DMS79 treated with DMSO at 0.1 percent for 48 hours (cell line): Measurements from ENCODE around the gene GRM8.

Experiments used
- DNase-seq: peaks from one replicate; lab custom pipeline; 2025; lab: John Stamatoyannopoulos, UW

The GRM8 gene

DNA sequence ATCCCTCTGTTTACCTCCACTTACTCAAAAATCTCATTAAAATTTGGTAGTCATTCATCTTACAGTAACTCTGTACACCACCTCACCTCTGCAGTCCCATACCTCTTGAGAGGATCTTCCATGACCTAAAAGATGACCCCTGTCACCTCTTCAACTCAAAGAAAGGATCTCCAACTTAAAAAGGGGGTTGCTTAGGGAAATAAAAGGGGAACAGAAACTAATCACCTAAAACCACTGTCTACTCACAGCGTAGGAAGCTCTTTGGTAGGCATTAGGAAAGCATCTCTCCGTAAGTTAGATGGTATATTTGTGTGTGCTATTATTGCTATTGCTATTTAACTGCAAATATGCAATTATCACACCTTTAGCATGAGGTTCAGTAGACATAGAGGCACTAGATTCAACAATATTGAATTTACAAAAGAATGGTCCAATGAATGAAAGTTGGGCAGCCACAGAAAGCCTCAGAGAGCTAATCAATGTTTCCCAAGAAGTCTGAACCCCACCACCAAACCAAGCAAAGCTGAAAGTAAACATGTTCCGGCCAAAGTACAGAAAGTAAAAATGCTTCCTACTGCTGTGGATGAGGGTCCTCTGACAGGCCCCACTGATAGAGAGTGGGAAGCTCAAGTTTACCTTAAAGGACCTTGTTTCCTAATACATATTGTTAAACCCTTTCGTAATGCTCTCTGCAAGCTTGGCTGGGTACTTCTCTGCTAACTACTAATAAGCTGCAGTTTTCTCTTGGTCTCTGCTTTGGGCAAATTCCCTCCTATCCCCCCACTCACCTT lies 105.8 kb downstream of the GRM8 start:
- DNase-seq, result no peak

DNA sequence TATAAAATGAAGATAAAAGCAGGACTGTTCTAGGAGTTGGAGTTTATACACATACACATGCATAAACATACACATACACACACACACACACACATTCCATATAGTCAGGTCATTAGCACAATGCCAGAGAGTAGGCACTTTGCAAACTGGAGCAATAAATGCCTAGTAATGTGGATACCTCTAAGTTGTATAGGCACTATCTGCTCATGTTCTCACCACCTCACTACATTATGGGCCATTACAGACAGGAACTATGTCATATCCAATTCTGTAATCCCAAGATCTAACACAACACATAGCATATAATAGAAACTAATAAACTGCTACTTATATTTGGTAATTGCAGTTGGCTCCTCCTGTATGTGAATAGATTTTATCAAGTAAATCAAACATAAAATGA lies 115.6 kb downstream of the GRM8 start:
- peak; percentile 21 for DNase-seq

DNA sequence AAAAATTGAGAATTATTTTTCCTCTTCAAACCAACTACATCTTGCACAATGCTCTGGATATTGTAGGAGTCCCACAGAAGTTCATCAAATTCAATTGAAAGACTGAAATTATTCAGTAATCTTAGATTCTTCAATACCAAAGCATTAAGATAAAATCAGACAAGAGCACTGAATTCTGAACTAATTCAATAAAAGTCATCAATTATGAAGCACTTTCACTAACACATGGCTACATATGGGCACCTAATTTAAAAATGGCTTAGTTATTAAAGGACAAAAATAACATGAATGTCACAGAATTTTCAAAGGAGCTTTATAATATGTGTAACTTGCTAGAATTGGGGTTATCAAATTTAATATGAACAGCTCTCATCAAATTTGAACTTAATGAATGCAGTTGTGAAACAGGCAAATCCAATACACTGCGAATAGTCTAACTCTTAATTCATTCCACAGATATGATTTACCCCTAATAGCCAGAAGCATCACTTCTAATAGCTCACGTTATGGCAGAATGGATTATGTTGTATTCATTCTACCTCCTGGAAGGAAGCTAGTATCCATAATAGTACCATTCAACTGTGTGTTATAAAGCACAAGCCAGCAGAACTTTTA lies 116.8 kb downstream of the GRM8 start:
- DNase-seq, result no peak

DNA sequence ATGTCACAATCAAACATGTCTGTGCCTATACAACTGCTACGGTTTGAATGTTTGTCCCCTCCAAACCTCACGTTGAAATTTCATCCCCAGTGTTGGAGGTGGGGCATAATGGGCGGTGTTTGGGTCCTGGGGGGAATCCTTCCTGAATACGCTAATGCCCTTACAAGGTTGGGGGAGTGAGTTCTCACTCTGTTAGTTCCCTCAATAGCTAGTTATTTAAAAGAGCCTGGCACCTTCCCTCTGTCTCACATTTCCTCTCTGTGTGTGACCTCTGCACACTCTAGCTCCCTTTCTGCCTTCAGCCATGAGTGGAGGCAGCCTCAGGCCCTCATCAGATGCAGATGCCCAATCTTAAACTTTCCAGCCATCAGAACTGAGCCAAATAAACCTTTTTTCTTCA lies 129.5 kb downstream of the GRM8 start:
- DNase-seq, result peak; percentile 58

DNA sequence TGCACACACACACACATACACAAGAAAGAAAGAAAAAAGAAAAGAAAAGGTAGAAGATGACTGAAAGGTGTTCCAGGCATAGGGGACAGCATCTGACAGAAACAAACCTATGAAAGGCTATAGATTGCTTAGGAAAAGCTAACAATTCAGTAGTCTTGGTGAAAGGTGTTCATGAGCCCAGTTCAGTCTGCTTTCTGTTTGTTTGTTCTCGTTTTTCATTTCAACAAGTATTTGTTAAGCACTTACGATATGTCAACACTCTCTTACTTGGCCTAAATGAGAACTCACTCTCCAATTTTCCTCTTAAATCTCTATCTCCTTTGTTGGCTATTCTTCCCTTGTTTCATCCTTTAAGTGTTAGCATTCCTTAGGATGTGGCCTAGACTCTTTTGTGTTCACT lies 133.2 kb downstream of the GRM8 start:
- DNase-seq, result peak; percentile 97

DNA sequence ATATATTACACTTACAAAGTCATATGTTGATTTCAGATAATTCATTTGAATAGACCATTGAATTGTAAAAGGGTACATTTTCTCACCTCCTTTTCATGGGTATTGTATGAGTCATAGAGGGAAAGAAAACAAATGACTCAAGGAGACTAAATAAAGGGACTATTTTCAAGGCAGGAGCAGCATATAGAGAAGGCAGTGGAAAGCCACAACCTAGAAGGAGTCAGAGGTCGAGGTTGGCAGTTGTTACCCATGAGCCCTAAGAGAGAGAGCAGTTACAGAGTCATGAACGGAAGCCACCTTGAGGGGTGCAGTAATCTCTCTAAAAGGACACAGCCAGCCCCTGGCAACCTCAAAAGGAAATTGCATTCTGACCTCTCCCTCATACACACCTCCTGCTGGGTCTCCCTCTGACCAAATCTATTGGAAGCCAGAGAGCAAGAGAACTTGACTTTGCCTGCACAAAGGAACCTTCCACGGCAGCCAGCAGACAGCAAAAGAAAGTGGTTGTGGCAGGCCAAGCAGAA lies 137.9 kb downstream of the GRM8 start:
- DNase-seq, result no peak

DNA sequence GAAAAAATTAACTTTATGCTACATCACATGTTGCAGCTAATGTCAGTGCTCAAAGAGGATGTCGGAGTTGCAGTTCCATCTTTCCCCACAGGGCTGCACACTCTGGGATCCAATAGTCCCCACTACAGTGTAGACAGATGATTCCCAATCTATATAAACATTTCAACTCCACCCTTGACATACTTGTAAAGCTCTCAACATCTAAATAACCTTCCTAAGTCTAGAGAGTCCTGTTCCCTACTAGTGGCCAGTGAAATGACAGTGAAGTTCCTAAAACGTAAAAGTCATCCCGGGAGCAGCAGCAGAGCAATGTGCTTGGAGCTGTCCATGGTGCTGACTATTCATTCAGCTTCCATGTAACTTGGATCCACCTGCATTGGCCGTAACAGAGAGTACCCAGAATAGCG lies 145.1 kb downstream of the GRM8 start:
- no peak for DNase-seq

DNA sequence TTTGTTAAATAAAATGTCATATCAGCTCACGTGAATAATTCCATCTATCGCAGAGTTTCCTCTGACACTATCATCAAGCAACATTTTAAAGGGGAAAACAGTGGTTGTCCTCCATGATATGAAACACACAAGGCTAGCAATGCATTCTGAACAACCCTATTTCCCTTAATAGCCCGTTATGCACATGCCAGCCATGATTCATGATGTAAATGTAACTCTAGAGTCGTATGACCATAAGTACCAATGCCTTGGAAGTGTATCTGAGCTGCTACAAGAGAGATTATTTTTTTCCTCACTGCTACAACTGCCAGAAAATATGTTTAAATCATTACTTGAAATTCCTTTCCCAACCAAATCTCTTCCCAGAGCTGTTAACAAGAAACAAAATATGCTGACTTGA lies 159.4 kb downstream of the GRM8 start:
- DNase-seq, result no peak

DNA sequence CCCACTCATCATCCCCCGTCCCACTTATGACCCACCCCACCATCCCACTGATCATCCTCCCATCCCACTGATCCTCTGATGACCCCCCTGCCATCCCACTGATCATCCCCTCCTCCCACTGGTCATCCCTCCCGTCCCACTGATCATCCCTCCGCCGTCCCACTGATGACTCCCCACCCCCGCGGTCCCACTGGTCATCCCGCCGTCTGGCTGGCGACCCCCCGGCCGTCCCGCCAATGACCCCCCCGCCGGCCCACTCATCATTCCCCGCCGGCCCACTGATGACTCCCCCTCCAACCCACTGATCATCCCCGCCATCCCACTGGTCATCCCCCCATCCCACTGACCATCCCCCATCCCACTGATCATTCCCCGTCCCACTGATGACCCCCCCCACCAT lies 161.1 kb downstream of the GRM8 start:
- DNase-seq, result no peak

DNA sequence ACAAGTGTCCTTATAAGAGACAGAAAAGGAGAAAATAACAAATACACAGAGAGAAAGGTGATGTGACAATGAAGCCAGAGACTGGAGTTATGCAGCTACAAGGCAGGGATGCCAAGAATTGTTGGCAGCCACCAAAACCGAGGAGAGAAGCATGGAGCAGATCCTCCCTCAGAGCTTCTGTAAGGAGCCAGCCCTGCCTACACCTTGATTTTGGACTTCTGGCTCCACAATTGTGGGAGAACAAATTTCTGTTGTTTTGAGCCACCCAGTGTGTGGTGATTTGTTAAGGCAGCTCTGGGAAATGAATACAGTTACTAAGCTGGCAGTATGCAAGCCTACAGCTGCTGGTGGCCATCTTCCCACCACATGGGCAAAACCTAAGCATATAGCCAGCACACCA lies 163.6 kb downstream of the GRM8 start:
- DNase-seq, result no peak

DNA sequence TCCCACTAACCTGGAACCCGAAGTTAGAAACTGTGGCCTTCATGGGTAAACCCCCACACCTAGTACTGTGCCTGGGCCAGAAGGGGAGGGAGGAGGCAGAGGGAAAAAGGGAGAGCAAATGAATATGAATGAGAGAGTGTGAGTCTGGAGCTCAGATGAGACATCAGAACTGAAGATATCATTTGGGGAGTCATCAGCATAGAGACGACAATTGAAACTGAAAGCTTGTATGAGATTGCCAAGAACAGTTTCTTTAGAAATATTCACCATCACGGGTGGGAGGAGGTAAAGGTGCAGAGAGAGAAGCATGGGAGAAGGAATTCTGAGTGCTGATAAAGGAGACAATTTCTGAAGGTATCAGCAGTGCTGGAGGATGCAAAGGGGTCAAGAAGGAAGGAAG lies 171.2 kb downstream of the GRM8 start:
- no peak for DNase-seq

DNA sequence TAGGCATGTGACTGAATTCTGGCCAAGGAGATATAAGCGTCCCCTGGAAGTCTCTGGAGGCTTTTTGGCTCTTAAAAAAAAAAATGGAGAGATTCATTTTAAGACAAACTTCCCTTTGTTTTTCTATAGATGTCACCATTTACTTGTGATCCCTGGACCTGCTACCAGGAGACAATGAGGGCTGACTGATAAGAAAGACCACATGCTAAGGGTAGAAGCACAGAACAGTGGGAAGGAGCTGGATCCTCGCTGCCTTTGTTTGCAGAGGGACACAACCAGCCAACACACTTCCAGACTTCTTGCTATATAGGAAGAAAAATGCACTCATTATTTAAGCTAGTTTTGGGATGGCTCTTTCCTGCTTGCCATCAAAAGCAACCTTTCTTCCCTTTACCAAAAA lies 172.2 kb downstream of the GRM8 start:
- DNase-seq, result no peak

DNA sequence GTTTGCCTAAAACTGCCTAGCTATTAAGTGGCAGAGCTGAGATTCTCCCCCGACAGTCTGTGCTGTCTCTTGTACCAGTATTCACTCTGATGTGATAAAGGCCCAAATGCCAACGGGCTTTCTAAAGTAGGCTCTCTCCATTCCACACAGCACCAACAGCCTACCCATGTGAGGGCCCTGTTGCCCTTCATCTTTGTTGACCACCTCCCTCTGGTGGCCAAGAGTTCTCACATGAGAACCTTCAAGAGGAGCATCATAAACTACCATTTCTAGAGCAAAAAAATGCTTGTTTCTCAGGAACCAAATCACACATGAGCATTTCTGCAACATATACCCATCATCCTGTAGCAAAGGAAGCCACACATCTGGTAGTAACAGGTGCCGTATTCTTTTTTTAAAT lies 185.8 kb downstream of the GRM8 start:
- DNase-seq, result no peak

DNA sequence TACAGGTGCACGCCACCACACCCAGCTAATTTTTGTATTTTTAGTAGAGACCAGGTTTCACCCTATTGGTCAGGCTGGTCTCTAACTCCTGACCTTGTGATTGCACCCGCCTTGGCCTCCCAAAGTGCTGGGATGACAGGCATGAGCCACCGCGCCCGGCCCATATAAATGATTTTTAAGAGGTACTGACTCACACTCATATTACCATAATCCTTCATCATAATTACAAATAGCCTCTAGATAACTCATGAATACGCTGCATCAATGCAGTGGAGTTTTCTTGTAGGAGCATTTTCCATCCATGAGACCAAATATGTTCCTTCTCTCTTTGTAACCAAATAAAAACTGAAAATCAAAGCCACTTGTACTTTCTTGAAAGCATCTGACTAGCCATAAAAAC lies 193.3 kb downstream of the GRM8 start:
- no peak for DNase-seq

DNA sequence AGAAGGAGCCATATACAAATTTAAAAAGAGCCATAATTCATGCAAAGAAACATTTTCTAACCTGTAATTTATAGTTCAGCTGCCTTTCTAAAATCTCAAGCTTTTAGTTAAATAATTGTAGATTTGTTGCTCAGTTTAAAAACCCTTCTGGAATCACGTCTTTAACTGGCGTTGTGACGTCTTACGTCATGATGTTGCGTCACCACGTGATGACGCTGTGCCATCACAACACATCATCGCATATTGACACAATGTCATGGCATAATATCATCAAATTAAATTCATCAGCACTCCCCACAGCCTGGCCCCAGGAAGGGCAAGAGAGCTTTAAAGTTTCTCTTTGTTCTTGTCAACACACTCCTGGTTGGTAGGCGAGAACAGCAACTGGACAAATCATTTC lies 194.8 kb downstream of the GRM8 start:
- no peak for DNase-seq

DNA sequence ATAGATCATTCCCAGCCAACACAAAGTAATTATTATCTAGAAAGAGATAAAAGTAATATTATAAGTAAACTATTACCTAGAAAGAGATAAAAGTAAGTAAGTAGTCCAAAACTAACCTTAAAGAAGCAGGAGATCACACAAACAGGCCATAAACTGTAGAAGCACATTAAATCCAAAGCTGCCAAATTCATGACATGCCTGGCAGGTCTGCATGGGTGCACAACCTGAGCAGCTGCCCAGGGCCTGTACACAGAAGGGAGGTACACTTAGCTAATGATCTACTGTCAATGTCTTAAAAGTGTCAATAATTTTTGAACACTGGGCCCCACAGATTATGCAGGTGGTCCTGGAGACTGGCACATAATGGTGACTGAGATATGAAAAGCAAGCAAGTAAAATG lies 196.5 kb downstream of the GRM8 start:
- no peak for DNase-seq

DNA sequence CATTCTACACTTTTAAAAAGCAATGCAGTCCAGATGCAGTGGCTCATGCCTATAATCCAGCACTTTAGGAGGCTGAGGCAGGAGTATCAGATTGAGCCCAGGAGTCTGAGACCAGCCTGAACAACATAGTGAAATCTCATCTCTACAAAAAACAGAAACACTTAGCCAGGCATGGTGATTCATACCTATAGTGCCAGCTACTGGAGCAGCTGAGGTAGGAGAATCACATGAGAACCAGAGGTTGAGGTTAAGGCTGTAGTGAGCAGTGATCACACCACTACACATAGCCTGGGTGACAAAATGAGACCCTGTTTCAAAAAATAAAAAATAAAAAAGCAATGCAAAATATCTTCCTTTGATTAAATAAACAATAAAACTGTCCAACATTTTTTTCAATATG lies 205.2 kb downstream of the GRM8 start:
- no peak for DNase-seq

DNA sequence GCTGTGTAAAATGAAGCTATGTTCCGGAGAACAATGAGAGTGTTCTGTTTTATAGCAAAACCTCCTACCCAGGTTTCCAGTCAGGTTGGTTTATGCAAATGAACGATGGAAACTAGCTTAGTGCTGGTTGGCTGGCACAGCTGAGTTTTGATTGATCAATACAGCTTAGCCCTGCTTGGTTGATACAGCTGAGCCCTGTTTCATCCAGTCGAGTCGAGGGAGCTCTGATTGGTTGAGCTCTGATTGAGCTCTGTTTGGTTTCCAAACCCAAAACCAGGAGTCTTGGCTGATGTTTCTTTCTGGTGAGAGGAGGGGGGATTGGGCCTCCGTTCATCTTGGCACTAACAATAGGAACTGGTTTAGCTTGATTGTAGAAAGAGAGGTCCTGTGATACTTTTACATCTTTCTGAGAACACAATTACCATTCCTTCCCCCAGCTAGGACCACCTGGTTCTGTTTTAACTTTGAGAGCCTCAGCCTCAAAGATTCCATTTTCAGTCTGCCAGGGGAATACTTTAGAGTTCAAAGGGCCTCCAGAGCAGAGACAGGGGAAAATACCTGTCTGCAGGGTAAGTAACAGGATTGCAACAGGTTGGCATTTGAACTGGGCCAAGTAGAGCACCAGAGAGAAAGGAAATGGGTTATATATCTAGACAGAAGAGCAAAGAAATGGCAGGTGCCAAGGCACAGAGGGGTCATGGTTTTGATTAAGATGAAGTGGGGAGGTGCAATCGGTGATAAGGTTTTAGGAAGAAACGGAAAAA lies 210.9 kb downstream of the GRM8 start:
- DNase-seq, result no peak

DNA sequence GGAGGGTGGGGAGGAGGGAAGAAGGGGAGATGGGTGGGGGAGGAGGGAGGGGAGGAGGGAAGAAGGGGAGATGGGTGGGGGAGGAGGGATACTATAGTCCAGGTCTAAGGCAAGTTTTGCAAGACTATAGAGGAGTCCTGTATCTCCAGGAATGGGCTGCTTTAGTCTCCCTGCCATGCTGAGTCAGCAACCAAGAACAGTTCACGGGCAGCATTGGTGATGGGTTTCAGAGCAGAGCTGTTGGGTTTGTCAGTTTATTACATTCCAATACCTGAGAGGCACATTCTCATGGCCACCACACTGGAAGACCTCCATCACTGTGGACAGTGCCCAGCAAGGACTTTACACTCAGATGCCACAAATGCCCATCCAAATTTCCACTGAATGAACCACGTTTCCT lies 212.7 kb downstream of the GRM8 start:
- no peak for DNase-seq

DNA sequence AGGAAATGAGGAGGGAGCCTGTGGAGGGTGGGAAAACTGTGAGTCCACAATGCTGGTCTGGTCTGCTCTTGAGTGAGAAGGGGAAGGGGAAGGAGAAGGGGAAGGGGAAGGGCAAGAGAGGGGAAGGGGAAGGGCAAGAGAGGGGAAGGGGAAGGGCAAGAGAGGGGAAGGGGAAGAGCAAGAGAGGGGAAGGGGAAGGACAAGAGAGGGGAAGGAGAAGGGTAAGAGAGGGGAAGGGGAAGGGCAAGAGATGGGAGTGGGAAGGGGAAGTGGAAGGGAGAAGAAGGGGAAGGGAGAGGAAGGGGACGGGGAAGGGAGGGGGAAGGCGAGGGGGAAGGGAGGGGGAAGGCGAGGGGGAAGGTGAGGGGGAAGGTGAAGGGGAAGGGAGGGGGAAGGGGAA lies 213.2 kb downstream of the GRM8 start:
- DNase-seq, result no peak

DNA sequence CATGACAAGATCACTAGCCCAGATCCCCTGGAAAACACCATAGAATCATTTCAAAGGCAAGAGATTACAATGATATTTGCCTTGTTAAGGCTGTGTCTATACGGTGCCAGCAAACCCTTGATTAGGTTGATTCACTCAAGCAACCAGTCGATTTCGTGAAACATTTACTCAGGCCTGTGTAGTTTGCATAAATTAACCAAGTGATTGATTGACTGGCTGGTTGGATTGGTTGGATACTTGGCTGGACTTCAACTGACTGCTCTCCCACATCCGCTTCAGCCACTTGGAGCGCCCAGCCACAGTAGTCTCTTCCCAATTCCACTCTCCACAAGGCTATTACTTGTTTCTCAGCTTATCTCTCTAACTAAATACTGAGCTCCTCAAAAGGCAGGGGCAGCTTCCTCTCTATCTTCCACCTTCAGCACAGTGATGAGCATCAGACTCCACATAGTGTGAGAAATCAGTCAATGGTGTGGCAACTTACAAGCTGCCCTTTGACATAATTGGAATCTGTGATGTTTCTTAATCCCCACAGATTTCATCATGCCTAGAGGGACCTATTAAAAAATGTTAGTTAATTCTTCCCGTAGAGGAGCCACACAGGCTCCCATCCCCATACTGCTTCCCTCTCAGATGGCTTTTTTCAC lies 217.4 kb downstream of the GRM8 start:
- DNase-seq, result no peak

DNA sequence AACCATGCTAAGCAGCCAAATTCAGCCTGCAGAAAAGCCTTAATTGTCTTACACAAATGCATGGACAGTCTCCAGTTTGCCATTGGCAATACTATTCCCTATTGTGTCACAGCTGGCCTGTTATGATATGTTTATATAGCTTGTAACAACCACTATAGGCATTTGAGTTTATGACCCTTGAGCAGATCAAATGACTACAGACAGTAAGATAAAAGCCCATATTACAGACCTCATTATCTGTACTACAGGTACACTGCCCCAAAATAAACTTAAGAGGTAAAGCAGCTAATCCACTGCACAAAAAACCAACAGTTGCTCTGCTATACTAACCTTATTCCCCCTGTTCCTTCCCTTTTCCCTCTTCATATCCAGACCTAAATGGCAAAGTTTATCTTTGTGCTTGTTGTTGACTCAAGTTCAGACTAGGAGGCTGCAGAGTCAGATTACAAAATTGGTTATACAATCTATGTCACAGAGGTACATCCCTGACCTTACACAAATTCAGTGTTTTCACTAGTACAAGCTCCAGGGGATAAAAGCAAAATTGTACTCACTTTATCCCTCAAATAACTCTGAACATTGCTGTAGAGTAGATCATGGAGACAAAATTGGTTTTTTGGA lies 218.4 kb downstream of the GRM8 start:
- no peak for DNase-seq
